Small intestine (tissue), 7 donors: ENCODE data around the gene B9D1. TPM values are rescaled to one million over a fixed set of nuclear protein-coding genes. Genes with fewer than 3 reads are reported as not detected.

Experiments used
- DNase-seq, 2 donors: peaks; one replicate each; pipeline versions ENCODE4 v3.0.0 to v3.0.0-alpha.2; 2013
- FAIRE-seq: peaks from 2 replicates; lab custom pipeline; 2012; peaks lifted over from hg19 to GRCh38; lab: Jason Lieb, UNC
- H3K27ac ChIP-seq, 3 donors: one replicate each; pipeline ENCODE4 v1.5.1; 2013; ENCODE audit warnings: low read length in 2 of 3, mild to moderate bottlenecking in 2 of 3, control low read depth in 1 of 3, inconsistent platforms in 1 of 3, low read depth in 1 of 3, moderate library complexity in 1 of 3
- H3K27me3 ChIP-seq, 3 donors: one replicate each; pipeline ENCODE4 v1.6.1; 2013; ENCODE audit warnings: low read length in 3 of 3, inconsistent platforms in 1 of 3; ENCODE audit not compliant: control insufficient read depth in 3 of 3, insufficient read depth in 3 of 3
- H3K36me3 ChIP-seq, 3 donors: one replicate each; pipeline ENCODE4 v1.6.1; 2013; ENCODE audit warnings: low read length in 3 of 3, inconsistent platforms in 1 of 3, low read depth in 1 of 3, mild to moderate bottlenecking in 1 of 3, moderate library complexity in 1 of 3; ENCODE audit not compliant: control insufficient read depth in 3 of 3, insufficient read depth in 2 of 3
- H3K4me1 ChIP-seq, 3 donors: one replicate each; pipeline ENCODE4 v1.6.1; 2013; ENCODE audit warnings: low read length in 2 of 3, inconsistent platforms in 1 of 3, low read depth in 1 of 3, mild to moderate bottlenecking in 1 of 3, moderate library complexity in 1 of 3; ENCODE audit not compliant: control insufficient read depth in 3 of 3, insufficient read depth in 2 of 3
- H3K4me3 ChIP-seq, 3 donors: one replicate each; pipeline ENCODE4 v1.5.1; 2013; ENCODE audit warnings: low read length in 3 of 3, control low read depth in 1 of 3, inconsistent platforms in 1 of 3, low read depth in 1 of 3, mild to moderate bottlenecking in 1 of 3, moderate library complexity in 1 of 3
- H3K9me3 ChIP-seq, 2 donors: one replicate each; pipeline ENCODE4 v1.6.1; 2013; ENCODE audit warnings: low read depth in 1 of 2, low read length in 1 of 2; ENCODE audit not compliant: control insufficient read depth in 2 of 2, insufficient read depth in 1 of 2
- WGBS, 3 donors: extraction: QIAGEN DNeasy Blood & Tissue Kit; methylation state at CpG; one replicate each; pipeline ENCODE4 v1.1.7; 2013; 5-methylcytosine and 5-hydroxymethylcytosine counted together
- polyA plus RNA-seq, 4 donors: library from polyadenylated mRNA; stranded (reverse) in 3 of 4; unstranded in 1 of 4; fragments of 200-250 nt in 3 of 4; fragments of 120-200 nt in 1 of 4; gene quantifications; one replicate each; pipeline versions ENCODE4 v1.2.1 to v1.2.3, GENCODE V29; 2013
- donor health status: healthy with polysubstance abuse.
- donor health status: control.
- donor health status: control.
- donor health status: Bipolar disorder and iron deficiency.
- donor health status: healthy.

Gene B9D1
- polyA plus RNA-seq, 4 donors = 2.2 to 18.1 (median 12.9) TPM

DNA sequence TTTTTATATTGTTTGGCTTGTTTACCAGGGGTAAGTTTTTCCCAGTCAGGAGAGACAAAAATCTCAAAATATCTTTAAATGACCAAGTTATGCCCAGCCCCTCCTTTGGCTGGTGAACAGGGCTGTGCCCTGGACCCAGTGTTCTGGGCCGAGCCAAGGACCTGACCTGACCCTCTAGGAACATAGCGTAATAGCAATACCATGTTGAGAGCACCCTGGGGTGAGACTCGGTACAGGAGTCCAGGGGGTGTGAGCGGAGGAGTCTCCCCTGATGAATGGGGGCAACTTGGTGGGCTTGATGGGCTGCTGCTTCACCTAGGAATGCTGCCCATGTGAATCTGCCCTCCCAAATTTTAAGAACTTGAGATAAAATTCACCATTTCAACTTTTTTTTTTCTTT, 47.4 kb downstream of the B9D1 start:
- Histone ChIP-seq H3K27ac (no peak overlapping the region), H3K36me3 (peaks cover 0 to 63% (median 0%) of the 10 kb centered on the region in 3 donors), H3K27me3 (no peaks in the 10 kb centered on the region), H3K9me3 (no peaks in the 10 kb centered on the region), H3K4me3 (no peak overlapping the region), H3K4me1 (peaks cover 0 to 15% (median 0%) of the 10 kb centered on the region in 3 donors)
- whole genome bisulfite sequencing, 3 donors = 96 to 100% (median 97%) methylated on average over 4 of the region's 4 CpGs
- FAIRE-seq (no peak), DNase-seq (no peak)

DNA sequence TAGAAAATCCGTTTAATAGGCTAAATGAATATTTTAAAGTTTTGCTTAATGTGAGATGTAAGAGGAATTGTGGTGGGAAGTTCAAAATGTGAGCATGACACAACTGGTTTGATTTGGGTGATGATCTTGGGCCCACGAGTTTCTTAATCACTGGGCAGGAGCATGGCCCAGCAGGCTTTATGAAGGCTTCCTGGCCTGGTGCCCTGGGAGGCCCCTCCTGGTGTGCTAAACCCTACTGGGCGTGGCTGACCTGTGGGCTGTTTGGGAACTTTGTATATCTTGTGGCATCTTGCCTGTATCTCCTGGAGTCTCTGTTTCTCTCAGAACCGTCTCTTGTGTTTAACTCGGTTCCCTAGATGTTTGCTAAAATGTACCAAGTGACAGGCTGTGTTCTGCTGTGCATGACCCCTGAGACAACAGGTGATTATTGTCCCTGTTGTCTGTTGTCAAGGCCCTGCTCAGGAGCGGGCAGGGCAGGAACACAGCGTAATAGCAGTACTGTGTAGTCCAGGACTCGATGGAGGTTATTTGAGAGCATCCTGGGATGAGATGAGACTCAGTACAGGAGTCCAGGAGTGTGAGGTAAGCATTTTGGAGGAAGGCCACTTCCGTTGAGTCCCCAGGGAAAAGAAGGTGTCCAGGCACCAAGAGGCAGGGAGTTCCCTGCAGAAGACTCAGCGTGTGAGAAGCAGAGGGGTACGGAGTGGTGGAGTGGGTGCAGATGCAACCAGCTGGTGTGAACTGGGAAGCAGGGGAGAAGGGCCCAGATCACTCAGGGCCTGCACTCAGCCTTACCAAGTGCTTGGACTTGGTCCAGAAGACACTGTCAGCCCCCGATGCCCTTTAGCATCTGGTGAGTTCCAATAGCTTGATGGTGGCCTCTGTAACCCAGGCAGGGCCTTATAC, 48.5 kb downstream of the B9D1 start:
- Histone ChIP-seq H3K27me3 (no peaks in the 10 kb centered on the region), H3K4me1 (peaks cover 0 to 15% (median 0%) of the 10 kb centered on the region in 3 donors), H3K36me3 (peaks cover 0 to 63% (median 0%) of the 10 kb centered on the region in 3 donors), H3K9me3 (no peaks in the 10 kb centered on the region), H3K27ac (no peak overlapping the region), H3K4me3 (no peak overlapping the region)
- no peak for FAIRE-seq
- 66 to 79% (median 70%) methylated on average over 12 of the region's 12 CpGs for WGBS, 3 donors
- DNase-seq = no peak

DNA sequence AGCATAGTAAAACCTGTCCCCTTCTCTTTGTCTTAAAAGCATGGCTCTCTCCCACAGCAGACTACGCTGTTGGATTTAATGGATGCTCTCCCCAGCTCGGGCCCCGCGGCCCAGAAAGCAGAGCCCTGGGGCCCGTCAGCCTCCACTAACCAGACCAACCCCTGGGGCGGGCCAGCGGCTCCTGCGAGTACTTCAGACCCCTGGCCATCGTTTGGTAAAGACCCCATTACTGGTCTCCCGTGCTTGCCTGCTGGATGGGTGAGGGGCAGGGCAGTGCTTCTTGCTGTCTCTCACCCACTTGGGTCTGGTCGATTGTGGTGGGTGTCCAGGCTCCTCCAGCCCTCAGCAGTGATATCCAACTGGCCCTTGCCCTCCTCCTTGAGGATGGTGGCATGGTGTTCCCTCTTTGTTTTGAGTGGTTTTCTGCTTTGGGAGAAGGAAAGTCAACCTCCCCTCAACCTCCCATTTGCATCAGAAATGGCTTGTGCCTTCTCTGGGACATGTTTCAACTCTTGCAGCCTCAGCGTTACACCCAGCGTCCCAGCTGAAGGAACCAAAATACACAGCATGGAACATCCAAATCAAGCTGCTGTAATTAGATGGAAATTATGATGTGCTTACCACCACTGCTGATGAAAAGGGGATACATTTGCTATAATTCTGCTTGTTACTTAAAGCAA, 49.3 kb downstream of the B9D1 start:
- Histone ChIP-seq H3K27me3 (no peaks in the 10 kb centered on the region), H3K4me3 (no peak overlapping the region), H3K27ac (no peak overlapping the region), H3K9me3 (no peaks in the 10 kb centered on the region), H3K4me1 (peaks cover 0 to 22% (median 0%) of the 10 kb centered on the region in 3 donors), H3K36me3 (peaks cover 0 to 63% (median 0%) of the 10 kb centered on the region in 3 donors)
- FAIRE-seq (no peak), DNase-seq (no peak)
- 94 to 97% (median 94%) methylated on average over 13 of the region's 13 CpGs for WGBS, 3 donors

DNA sequence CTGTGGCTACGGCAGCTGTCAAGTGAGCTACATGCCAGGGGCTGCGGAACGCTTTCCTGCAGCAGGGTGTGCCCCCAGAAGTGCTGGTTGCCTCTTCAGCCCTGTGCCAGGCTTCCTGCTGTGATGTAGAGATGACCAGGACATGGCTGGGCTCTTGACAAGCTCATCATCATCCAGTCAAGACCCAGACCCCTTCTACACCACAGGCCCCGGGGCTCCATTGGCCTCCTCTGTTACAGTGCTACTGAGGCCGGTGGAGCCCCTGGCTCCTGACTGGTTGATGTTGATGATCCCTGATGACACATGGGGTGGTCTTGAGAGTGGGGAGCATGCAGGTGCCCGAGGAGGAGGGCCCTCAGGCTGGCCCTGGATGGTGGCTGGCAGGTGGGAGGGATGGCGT, 50.1 kb downstream of the B9D1 start:
- WGBS, 3 donors = 91 to 98% (median 94%) methylated on average over 7 of the region's 7 CpGs
- DNase-seq = no peak
- Histone ChIP-seq H3K9me3 (no peaks in the 10 kb centered on the region), H3K27ac (peak overlapping the region in 1 of 3 donors; percentile 60), H3K27me3 (no peaks in the 10 kb centered on the region), H3K4me3 (no peak overlapping the region), H3K36me3 (peaks cover 0 to 58% (median 0%) of the 10 kb centered on the region in 3 donors), H3K4me1 (peaks cover 0 to 15% (median 0%) of the 10 kb centered on the region in 3 donors)
- FAIRE-seq = no peak

DNA sequence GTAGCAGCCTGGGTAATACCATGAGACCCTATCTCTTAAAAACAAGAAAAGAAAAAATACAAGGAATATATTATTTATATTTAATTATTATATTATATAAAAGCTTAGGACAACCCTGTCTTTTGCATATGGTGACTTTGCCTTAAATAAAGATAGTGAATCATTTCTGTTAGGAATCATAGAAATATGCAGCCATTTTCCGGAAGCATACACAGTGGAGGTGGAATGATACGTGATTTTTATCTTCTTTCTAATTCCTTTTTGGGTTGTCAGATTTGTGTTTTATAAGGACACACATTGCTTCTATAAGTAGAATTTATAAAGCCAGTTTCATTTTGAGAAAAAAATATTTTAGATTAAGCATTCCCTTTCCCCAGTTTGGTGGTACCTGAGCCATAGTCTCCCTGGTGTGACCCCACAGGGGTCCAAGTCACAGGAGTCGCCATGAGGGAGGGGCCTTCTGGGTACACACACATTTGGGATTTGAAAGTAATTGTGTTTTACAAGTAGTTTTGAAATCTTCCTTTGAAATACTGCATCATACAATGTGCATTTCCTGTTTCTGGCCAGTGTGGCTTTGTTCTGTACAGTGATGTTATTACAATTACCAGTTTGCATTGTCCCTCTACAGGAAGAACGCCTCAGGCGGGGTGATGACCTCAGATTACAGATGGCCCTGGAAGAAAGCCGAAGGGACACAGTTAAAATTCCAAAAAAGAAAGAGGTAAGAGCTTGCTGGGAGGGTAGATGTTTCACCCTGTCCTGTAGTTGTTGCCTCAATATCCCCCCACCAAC, 50.9 kb downstream of the B9D1 start:
- 81 to 90% (median 88%) methylated on average over 6 of the region's 6 CpGs for WGBS, 3 donors
- H3K4me1 ChIP-seq = peaks cover 0 to 11% (median under 1%) of the 10 kb centered on the region in 3 donors
- FAIRE-seq (no peak), DNase-seq (no peak)
- H3K9me3 ChIP-seq = no peaks in the 10 kb centered on the region
- H3K27ac ChIP-seq = peak overlapping the region in 1 of 3 donors; percentile 60
- H3K4me3 ChIP-seq = no peak overlapping the region
- no peaks in the 10 kb centered on the region for H3K27me3 ChIP-seq
- H3K36me3 ChIP-seq = peaks cover 0 to 55% (median 0%) of the 10 kb centered on the region in 3 donors

DNA sequence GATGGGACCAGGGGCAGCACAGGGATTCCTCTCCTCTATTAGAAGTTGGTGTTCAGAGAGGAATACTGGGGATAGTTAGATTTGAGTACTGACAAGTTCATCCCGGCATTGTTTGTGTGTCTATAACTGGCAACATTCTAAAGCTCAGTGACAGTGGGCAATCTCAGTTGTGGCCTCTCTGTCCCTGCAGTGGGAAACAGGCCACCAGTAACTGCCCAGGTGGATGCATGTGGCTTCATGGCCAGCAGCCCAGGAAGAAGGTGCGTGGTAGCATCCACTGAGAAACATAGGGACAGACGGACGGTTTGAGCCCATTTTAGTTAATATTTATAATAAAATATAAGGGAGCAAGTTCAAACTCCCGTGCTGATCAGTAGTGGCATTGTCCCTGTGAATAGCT, 51.5 kb downstream of the B9D1 start:
- H3K9me3 ChIP-seq = no peaks in the 10 kb centered on the region
- peaks cover 0 to 56% (median 0%) of the 10 kb centered on the region in 3 donors for H3K36me3 ChIP-seq
- H3K4me1 ChIP-seq = peaks cover 0 to 14% (median 4%) of the 10 kb centered on the region in 3 donors
- no peak overlapping the region for H3K4me3 ChIP-seq
- WGBS, 3 donors = 91 to 98% (median 95%) methylated on average over 5 of the region's 5 CpGs
- no peaks in the 10 kb centered on the region for H3K27me3 ChIP-seq
- H3K27ac ChIP-seq = no peak overlapping the region
- no peak for FAIRE-seq
- DNase-seq = no peak

DNA sequence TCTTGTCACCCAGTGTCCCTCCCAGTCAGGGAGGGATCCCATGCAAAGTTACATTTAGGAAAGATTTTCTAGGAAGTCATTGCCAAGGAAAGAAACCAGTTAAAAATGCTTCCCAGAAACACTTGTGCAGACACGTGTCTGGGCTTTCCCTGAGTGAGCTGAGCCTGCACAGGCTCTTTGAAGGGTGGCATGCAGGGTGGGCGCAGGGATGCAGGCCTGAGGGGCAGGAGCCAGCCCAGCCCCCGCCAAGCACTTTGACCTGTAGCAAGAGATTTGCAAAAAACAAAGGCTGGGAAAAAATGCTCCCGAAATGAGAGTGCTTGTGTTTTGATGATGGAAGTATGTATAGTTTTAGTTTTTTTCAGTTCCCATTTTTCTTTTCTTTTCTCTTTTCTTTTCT, 52.4 kb downstream of the B9D1 start:
- Histone ChIP-seq H3K27ac (no peak overlapping the region), H3K9me3 (no peaks in the 10 kb centered on the region)
- no peak for FAIRE-seq

DNA sequence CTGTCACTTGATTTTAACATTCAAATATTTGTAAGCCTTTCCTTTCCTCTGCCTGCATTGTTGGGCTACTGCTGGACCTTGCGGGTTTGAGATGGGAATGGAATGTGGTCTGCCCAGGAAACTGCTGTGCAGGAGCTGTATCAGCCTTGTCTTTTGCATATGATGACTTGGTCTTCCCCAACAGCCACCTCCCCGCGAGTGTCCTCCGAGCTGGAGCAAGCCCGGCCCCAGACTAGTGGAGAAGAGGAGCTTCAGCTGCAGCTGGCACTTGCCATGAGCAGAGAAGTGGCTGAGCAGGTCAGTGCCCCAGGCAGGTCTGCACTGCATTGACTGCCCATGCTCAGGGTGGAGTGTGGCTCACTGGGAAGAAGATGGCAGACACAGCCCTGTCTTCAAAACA, 52.8 kb downstream of the B9D1 start:
- no peak for FAIRE-seq
- 96 to 98% (median 97%) methylated on average over 5 of the region's 5 CpGs for WGBS, 3 donors

More for the DNA sequence above, 52.4 kb downstream of the B9D1 start:
- Histone ChIP-seq H3K36me3 (peaks cover 0 to 53% (median 0%) of the 10 kb centered on the region in 3 donors), H3K4me1 (peaks cover 0 to 14% (median 4%) of the 10 kb centered on the region in 3 donors), H3K27me3 (no peaks in the 10 kb centered on the region), H3K4me3 (no peak overlapping the region)
- DNase-seq = no peak
- WGBS, 3 donors = 80 to 96% (median 89%) methylated on average over 4 of the region's 4 CpGs

More for the DNA sequence above, 52.8 kb downstream of the B9D1 start:
- Histone ChIP-seq H3K27ac (no peak overlapping the region), H3K36me3 (peaks cover 0 to 53% (median 0%) of the 10 kb centered on the region in 3 donors), H3K27me3 (no peaks in the 10 kb centered on the region), H3K4me1 (peaks cover 0 to 14% (median 4%) of the 10 kb centered on the region in 3 donors), H3K4me3 (no peak overlapping the region), H3K9me3 (no peaks in the 10 kb centered on the region)
- no peak for DNase-seq
